ENCODE results near the gene PARVA. TPM values are rescaled to one million over a fixed set of nuclear protein-coding genes. Genes with fewer than 3 reads are reported as not detected.

Gene PARVA
- 0.08 TPM for total RNA-seq (2013)
- polyA plus RNA-seq = not detected
- polyA minus RNA-seq = 0.08 TPM in 1 of 2 replicates, not detected in the other
- 0 to 2.0 (median 0.13) reads per million in 11 experiments for total RNA-seq

GRCh38 chr11:12377106-12377823 lies at the start of gene PARVA:
PARVA (plus strand) TSS chr11:12377571; CDS start chr11:12377648, 77 bp downstream.
- Mint-ChIP-seq H3K9me3 (peaks cover 0 to 8% (median 7%) of the 10 kb centered on the region in 7 donors), H3K4me3 (peak within 1 kb of the TSS in 1 of 2 donors; percentile 93), H3K27ac (no peak within 1 kb of the TSS), H3K4me1 (peaks cover 1% of the 10 kb centered on the region), H3K27me3 (ENCODE audit: low read depth in 3 of 3) (peaks cover 42 to 68% (median 44%) of the 10 kb centered on the region in 3 donors), H3K36me3 (peaks cover 0 to 2% of the 10 kb centered on the region in 2 donors)
- Histone ChIP-seq H3K4me2 (replicated peaks; ENCODE audit: extremely low read depth, low read length, poor library complexity, severe bottlenecking) (peak within 1 kb of the TSS; percentile 24), H3K4me1 (ENCODE audit: control insufficient read depth in 1 of 2, insufficient read depth in 2 of 2, low read length in 2 of 2) (no peaks in the 10 kb centered on the region), H3K27me3 (ENCODE audit: control insufficient read depth in 2 of 2, insufficient read depth in 2 of 2, low read length in 2 of 2) (peaks cover 36 to 55% of the 10 kb centered on the region in 2 donors), H3K79me2 (ENCODE audit: insufficient read depth, low read length) (no peaks in the 10 kb centered on the region), H3K27ac (ENCODE audit: low read depth in 1 of 2, low read length in 2 of 2) (no peak within 1 kb of the TSS), H2AFZ (ENCODE audit: insufficient read depth, low read depth, low read length, poor library complexity, severe bottlenecking) (no peak within 1 kb of the TSS), H3K4me3 (replicated peaks in 1 of 3; ENCODE audit: low read depth in 2 of 3, low read length in 3 of 3) (no peak within 1 kb of the TSS), H3K9me3 (replicated peaks in 1 of 2; ENCODE audit: control insufficient read depth in 1 of 2, insufficient read depth in 1 of 2, low read length in 2 of 2) (peaks cover 0 to 12% of the 10 kb centered on the region in 2 donors), H4K20me1 (ENCODE audit: insufficient read depth, low read length) (no peaks in the 10 kb centered on the region), H3K36me3 (replicated peaks in 1 of 2; ENCODE audit: control insufficient read depth in 1 of 2, insufficient read depth in 2 of 2, low read length in 2 of 2) (no peaks in the 10 kb centered on the region), H3K9ac (ENCODE audit: insufficient read depth, low read length, poor library complexity, severe bottlenecking) (no peak within 1 kb of the TSS)
- intact Hi-C loops (cut with micrococcal nuclease) = no loop called here
- TF ChIP-seq CTCF (IDR thresholded peaks at IDR 0.05) = no peak
- no peak for DNase-seq
- 5% methylated on average over 49 of the region's 55 CpGs for WGBS (ENCODE audit: insufficient coverage)

GRCh38 chr11:12329169-12329568 lies 48.2 kb upstream of the PARVA start:
- H3K4me2 ChIP-seq (replicated peaks; ENCODE audit: extremely low read depth, low read length, poor library complexity, severe bottlenecking) = no peak overlapping the region
- peaks cover 3 to 19% of the 10 kb centered on the region in 2 donors for H3K36me3 ChIP-seq (replicated peaks in 1 of 2; ENCODE audit: control insufficient read depth in 1 of 2, insufficient read depth in 2 of 2, low read length in 2 of 2)
- Mint-ChIP-seq H3K4me1 (no peaks in the 10 kb centered on the region), H3K27me3 (ENCODE audit: low read depth in 3 of 3) (peaks cover 4 to 14% (median 6%) of the 10 kb centered on the region in 3 donors), H3K27ac (no peak overlapping the region), H3K9me3 (no peaks in the 10 kb centered on the region), H3K36me3 (peaks cover 22 to 23% of the 10 kb centered on the region in 2 donors), H3K4me3 (no peak overlapping the region)
- no peaks in the 10 kb centered on the region for H4K20me1 ChIP-seq (ENCODE audit: insufficient read depth, low read length)
- TF ChIP-seq CTCF (IDR thresholded peaks at IDR 0.05) = no peak
- DNase-seq = no peak
- no peaks in the 10 kb centered on the region for H3K9me3 ChIP-seq (replicated peaks in 1 of 2; ENCODE audit: control insufficient read depth in 1 of 2, insufficient read depth in 1 of 2, low read length in 2 of 2)
- H3K27ac ChIP-seq (ENCODE audit: low read depth in 1 of 2, low read length in 2 of 2) = no peak overlapping the region
- H3K9ac ChIP-seq (ENCODE audit: insufficient read depth, low read length, poor library complexity, severe bottlenecking) = no peak overlapping the region
- no peak overlapping the region for H3K4me3 ChIP-seq (replicated peaks in 1 of 3; ENCODE audit: low read depth in 2 of 3, low read length in 3 of 3)
- intact Hi-C loops (cut with micrococcal nuclease) = loop anchor here in 1 of 2 donors (10.0 kb wide), 1 partner anchor 566 kb away; no protein-coding TSS in a partner anchor
- H2AFZ ChIP-seq (ENCODE audit: insufficient read depth, low read depth, low read length, poor library complexity, severe bottlenecking) = no peak overlapping the region
- H3K27me3 ChIP-seq (ENCODE audit: control insufficient read depth in 2 of 2, insufficient read depth in 2 of 2, low read length in 2 of 2) = no peaks in the 10 kb centered on the region
- H3K79me2 ChIP-seq (ENCODE audit: insufficient read depth, low read length) = no peaks in the 10 kb centered on the region
- 100% methylated on average over 3 of the region's 4 CpGs for WGBS (ENCODE audit: insufficient coverage)
- H3K4me1 ChIP-seq (ENCODE audit: control insufficient read depth in 1 of 2, insufficient read depth in 2 of 2, low read length in 2 of 2) = no peaks in the 10 kb centered on the region
